Measurements from ENCODE around the gene TNF. TPM values are rescaled to one million over a fixed set of nuclear protein-coding genes. Genes with fewer than 3 reads are reported as not detected.

TNF gene
- polyA plus RNA-seq, 1 of the 3 experiments (the other 2 are of a cell fraction), result not detected

DNA sequence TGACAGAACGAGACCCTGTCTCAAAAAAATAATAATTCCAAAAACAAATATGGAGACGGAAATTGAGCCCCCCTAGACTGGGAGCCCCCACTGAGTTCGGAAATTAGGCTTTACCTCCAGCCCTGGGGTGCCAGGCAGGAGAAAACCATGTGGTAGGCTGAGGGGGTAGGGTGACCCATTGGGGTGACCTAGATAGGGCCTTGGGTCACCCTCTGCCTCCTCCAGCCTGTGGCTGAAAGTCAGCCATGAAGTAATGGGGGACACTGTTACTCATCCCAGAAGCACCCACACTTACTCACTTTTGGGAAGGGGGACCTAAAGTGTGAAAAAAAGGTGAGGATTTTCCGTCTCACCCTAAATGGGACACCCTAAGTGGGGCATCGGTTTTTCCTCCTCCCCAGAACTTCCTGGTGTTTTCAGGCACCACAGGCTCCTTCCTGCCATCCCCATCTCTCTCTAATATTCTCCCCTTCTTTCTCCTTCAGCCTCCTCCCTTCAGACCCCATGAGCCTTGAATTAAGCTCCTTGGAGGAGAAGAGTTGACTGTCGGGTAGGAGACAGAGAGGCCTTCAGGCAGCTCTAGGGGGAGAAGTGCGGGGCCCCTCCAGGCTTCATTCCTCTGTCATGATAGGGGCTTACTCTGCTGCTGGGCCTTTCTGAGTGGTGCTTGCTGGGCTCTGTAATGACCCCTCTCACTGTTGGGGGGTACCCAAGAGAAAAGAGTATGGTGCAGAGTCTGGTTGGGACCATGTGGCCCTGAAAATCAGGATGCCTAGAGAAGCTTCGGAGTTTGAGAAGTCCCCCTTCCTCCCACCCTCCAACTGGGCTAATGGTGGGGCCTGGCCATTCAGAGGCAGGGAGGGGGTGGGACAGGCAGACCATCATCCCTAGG, 4.4 kb downstream of the TNF start:
- H3K27me3 ChIP-seq (ENCODE audit: insufficient read depth), result no peaks in the 10 kb centered on the region
- H3K9me3 ChIP-seq, result no peaks in the 10 kb centered on the region
- no peak overlapping the region for H3K27ac ChIP-seq (ENCODE audit: low read depth in 2 of 2, low read length in 1 of 2)
- H3K9me2 ChIP-seq, result no peaks in the 10 kb centered on the region
- H3K4me2 ChIP-seq, result no peak overlapping the region
- peaks cover 0 to 11% of the 10 kb centered on the region in 2 experiments; a peak in 1 of 4 replicates for H3K4me1 ChIP-seq (ENCODE audit: control insufficient read depth in 1 of 2, insufficient read depth in 2 of 2, low read depth in 1 of 2, low read length in 1 of 2)
- no peaks in the 10 kb centered on the region for H3F3A ChIP-seq (replicated peaks; ENCODE audit: insufficient read depth)
- WGBS (ENCODE audit: low lambda C conversion rate), result 91% methylated on average over 8 of the region's 8 CpGs
- H3K36me3 ChIP-seq (replicated peaks in 1 of 2; ENCODE audit: control insufficient read depth in 1 of 2, insufficient read depth in 2 of 2, low read length in 1 of 2), result no peaks in the 10 kb centered on the region
- H3K9ac ChIP-seq, result no peak overlapping the region
- POLR2A ChIA-PET, result interaction anchor here (1.0 to 1.2 kb wide), 2 partner anchors 18 to 38 kb away, joined by 5 to 12 read pairs; partner anchors contain the start of gene DDX39B
- CTCF ChIA-PET, result interaction anchor here (0.6 to 17.6 kb wide), 20 partner anchors 10 to 190 kb away, joined by 3 to 312 read pairs (median 6); partner anchors contain the start of genes ATP6V1G2, NCR3 and NFKBIL1
- H4K20me1 ChIP-seq (ENCODE audit: insufficient read depth), result no peaks in the 10 kb centered on the region
- no peak for DNase-seq
- TF ChIP-seq, protein P1, sequence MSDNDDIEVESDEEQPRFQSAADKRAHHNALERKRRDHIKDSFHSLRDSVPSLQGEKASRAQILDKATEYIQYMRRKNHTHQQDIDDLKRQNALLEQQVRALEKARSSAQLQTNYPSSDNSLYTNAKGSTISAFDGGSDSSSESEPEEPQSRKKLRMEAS (IDR thresholded peaks at IDR 0.05; ENCODE audit: low read depth), result no peak
- TF ChIP-seq TCF12 (IDR thresholded peaks at IDR 0.05), result no peak
- TF ChIP-seq ZBTB33 (IDR thresholded peaks at IDR 0.05; ENCODE audit: borderline replicate concordance, low read depth), result no peak
- no peak for TF ChIP-seq RFX5 (IDR thresholded peaks at IDR 0.05; ENCODE audit: low read length)
- TF ChIP-seq, protein P2, sequence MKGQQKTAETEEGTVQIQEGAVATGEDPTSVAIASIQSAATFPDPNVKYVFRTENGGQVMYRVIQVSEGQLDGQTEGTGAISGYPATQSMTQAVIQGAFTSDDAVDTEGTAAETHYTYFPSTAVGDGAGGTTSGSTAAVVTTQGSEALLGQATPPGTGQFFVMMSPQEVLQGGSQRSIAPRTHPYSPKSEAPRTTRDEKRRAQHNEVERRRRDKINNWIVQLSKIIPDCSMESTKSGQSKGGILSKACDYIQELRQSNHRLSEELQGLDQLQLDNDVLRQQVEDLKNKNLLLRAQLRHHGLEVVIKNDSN (IDR thresholded peaks at IDR 0.05; ENCODE audit: borderline replicate concordance, low read depth), result no peak
- no peak for TF ChIP-seq POLR2AphosphoS5 (IDR thresholded peaks at IDR 0.05; ENCODE audit: low read depth, low read length)
- TF ChIP-seq ELF1 (IDR thresholded peaks at IDR 0.05), result no peak
- no peak for TF ChIP-seq REST (IDR thresholded peaks at IDR 0.05; ENCODE audit: low read depth, low read length)
- no peak for TF ChIP-seq MXI1 (IDR thresholded peaks at IDR 0.05; ENCODE audit: low read depth, low read length)
- no peak for TF ChIP-seq GATA2 (CRISPR knock-in tag; IDR thresholded peaks at IDR 0.05)
- no peak for TF ChIP-seq NFIC (IDR thresholded peaks at IDR 0.05; ENCODE audit: borderline replicate concordance)
- TF ChIP-seq FOXM1 (IDR thresholded peaks at IDR 0.05; ENCODE audit: low read depth), result no peak
- no peak for TF ChIP-seq EP300 (IDR thresholded peaks at IDR 0.05; ENCODE audit: borderline replicate concordance in 1 of 2, low read depth in 1 of 2, low read length in 1 of 2)
- H2AFZ ChIP-seq (ENCODE audit: low read depth), result no peak overlapping the region
- H3K4me3 ChIP-seq (ENCODE audit: low read depth in 2 of 2, low read length in 1 of 2), result no peak overlapping the region
- H3K79me2 ChIP-seq (ENCODE audit: insufficient read depth), result no peaks in the 10 kb centered on the region
